ENCODE measurements around the gene HMSD.
"Not testable (repeated sequence)": the region's sequence is repeated elsewhere in the genome, so short reads cannot be mapped to it uniquely, and the experiment has no call there.

HMSD gene

DNA sequence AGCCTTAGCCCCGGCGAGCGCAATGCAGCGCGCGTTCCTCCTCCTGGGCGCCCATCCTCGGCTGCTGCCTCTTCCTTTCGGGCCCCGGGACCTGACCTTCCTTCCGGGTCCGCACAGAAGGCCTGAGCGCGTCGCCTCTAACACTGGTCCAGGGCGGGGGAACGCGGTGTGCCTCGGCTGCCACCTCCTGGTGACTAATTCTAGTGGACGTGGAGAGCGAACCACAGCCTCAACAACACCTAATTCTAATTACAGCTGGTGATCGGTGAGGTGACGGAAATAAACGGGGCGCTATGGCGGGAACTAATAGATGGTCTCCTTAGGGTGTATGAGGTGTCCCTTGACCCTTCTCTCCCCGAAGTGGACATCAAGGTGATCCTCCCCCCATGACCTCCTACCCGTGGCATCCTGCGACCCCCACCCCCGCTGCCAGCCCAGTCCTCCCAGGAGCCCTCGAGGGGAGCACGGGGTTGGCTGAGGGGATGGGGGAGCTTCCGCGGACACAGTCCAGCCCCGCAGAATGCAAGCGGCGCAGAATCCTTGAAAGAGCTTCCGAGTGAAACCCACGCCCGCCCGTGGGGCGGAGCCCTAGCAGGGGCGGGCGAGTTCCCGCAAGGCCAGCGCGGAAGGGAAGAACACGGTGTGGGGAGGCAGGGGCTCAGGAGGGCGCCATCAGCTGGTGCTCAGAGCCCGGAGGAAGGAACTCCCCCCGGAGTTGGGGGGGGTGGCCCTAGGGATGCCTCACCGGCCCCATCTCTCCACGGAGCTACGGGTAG lies 12.8 kb upstream of the HMSD start:
- TF ChIP-seq, protein P1, sequence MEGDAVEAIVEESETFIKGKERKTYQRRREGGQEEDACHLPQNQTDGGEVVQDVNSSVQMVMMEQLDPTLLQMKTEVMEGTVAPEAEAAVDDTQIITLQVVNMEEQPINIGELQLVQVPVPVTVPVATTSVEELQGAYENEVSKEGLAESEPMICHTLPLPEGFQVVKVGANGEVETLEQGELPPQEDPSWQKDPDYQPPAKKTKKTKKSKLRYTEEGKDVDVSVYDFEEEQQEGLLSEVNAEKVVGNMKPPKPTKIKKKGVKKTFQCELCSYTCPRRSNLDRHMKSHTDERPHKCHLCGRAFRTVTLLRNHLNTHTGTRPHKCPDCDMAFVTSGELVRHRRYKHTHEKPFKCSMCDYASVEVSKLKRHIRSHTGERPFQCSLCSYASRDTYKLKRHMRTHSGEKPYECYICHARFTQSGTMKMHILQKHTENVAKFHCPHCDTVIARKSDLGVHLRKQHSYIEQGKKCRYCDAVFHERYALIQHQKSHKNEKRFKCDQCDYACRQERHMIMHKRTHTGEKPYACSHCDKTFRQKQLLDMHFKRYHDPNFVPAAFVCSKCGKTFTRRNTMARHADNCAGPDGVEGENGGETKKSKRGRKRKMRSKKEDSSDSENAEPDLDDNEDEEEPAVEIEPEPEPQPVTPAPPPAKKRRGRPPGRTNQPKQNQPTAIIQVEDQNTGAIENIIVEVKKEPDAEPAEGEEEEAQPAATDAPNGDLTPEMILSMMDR (IDR thresholded peaks at IDR 0.05; ENCODE audit: borderline replicate concordance, insufficient read depth, low read depth, low read length), result peak; percentile 76

DNA sequence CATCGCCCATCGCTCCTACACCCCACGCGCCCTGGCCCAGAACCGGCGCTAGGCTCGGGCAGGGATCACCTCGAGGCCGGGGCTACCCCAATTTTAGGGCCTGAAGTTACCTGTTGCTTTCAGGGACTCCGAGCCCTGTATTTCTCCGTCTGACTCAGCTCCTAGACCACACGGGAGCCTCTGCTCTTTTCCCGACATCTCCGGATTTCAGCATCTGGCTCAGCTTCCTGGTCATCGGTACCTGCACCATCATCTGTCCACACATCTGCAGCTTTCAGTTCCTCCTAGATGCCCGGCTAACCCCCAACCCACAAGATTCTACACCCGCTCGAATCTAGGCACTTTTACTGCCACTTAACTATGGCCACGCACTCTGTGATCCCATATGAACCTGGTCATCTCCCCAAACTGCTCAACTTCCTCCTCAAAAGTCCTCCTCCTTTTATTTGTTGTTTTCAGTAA lies 12.1 kb upstream of the HMSD start:
- TF ChIP-seq, protein P1 (IDR thresholded peaks at IDR 0.05; ENCODE audit: borderline replicate concordance, insufficient read depth, low read depth, low read length), result no peak
- H3K4me3 ChIP-seq (ENCODE audit: low read depth, low read length), result peak overlapping the region; percentile 65

More for the DNA sequence above, 12.8 kb upstream of the HMSD start:
- peak overlapping the region; percentile 65 for H3K4me3 ChIP-seq (ENCODE audit: low read depth, low read length)

DNA sequence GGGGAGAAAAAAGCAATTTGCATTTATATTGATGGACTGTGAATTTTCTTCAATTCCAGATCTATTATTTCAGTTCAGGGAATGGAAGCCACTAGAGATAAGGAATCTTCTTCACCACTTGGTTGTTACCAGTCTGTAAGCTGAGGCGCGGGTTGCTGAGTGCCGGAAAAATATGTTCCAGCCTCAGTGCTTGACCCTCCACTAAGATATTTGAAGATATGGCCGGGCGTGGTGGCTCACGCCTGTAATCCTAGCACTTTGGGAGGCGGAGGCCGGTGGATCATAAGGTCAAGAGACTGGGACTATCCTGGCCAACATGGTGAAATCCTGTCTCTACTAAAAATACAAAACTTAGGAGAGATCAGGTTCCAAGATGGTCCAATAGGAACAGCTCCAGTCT lies 9.1 kb upstream of the HMSD start:
- TF ChIP-seq, protein P1 (IDR thresholded peaks at IDR 0.05; ENCODE audit: borderline replicate concordance, insufficient read depth, low read depth, low read length), result no peak
- no peak overlapping the region for H3K4me3 ChIP-seq (ENCODE audit: low read depth, low read length)

DNA sequence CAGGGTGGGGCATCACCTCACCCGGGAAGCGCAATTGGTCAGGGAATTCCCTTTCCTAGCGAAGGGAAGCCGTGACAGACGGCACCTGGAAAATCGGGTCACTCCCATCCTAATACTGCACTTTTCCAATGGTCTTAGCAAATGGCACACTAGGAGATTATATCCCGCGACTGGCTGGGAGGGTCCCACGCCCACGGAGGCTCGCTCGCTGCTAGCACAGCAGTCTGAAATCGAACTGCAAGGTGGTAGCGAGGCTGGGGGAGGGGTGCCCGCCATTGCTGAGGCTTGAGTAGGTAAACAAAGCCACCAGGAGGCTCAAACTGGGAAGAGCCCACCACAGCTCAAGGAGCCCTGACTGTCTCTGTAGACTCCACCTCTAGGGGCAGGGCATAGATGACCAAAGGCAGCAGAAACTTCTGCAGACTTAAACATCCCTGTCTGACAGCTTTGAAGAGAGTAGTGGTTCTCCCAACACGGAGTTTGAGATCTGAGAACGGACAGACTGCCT lies 8.5 kb upstream of the HMSD start:
- H3K4me3 ChIP-seq (ENCODE audit: low read depth, low read length), result not testable (repeated sequence)

DNA sequence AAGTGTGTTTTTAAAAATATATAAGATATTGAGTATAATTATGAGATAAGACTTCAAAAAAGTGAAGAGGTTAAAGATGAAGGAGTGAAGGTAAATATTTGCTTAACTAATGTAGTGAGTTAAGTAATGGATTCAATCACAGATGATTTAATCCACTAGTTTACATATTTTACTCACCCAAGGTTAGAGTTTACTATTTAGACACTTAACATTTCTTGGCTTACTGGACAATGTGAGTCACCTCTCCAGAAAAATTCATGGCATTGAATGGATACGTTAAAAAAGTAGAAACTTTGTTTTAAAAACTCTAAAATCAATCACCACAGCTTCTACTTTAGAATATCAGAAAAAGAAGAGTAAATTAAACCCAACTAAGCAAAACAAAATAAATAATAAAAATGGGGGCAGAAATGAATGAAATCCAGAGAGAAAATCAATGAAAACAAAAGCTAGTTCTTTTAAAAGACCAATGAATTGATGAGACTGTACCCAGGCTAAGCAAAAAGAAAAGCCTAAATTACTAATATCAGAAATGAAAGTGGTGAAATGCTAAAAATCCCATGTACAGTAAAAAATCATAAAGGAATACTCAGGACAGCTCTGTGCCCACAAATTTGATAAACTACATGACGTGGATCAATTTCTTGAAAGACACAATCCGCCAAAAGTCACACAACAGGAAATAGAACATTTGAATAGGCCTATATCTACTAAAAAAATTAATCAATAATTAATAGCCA lies 1.9 kb upstream of the HMSD start:
- TF ChIP-seq, protein P1 (IDR thresholded peaks at IDR 0.05; ENCODE audit: borderline replicate concordance, insufficient read depth, low read depth, low read length), result no peak
- no peak overlapping the region for H3K4me3 ChIP-seq (ENCODE audit: low read depth, low read length)

DNA sequence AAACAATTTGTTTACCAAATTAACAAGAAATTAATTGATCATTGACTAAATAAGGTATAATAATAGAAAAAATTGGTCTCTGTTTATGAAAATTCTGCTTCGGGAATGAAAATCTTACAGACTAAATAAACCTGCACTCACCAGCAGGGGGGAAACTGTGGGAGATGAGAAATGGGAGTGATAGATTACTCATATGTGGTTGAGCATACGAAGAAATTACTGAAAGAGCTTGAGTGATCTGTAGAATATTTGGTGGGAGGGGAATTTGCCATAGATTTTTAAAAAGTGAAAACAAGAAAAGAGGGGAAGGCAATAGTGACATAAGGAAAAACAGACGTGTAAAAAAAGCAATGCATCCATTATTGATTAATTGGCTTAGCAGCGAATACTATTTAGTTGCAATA lies 2.2 kb downstream of the HMSD start:
- TF ChIP-seq, protein P1 (IDR thresholded peaks at IDR 0.05; ENCODE audit: borderline replicate concordance, insufficient read depth, low read depth, low read length), result peak; percentile 43; the same call in 1 of the 2 replicates
- H3K4me3 ChIP-seq (ENCODE audit: low read depth, low read length), result no peak overlapping the region

DNA sequence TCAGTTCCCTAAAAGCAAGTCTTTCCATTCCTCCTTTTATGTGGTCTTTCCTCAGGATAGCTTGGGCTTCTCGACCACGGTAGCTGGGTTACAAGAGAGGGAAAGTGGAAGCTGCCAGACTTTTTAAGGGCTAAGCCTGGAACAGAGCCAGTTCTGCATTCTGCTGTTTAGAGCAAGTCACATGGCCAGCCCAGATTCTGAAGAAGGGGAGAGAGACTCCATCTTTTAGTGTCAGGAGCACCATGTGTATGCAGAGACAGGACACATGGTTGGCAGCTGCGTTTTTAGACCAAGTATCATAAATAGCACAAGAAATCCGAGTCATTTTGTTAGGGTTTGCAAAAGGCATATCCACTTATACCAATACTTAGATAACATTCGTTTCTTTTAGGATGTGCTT lies 4.7 kb downstream of the HMSD start:
- no peak overlapping the region for H3K4me3 ChIP-seq (ENCODE audit: low read depth, low read length)
- TF ChIP-seq, protein P1 (IDR thresholded peaks at IDR 0.05; ENCODE audit: borderline replicate concordance, insufficient read depth, low read depth, low read length), result no peak
